Measurements from ENCODE around the gene JHY. TPM values are rescaled to one million over a fixed set of nuclear protein-coding genes. Genes with fewer than 3 reads are reported as not detected.
"Not testable (repeated sequence)": the region's sequence is repeated elsewhere in the genome, so short reads cannot be mapped to it uniquely, and the experiment has no call there.

Gene JHY
- total and polyA plus RNA-seq, 3 donors from 2014 or later, result 22.3 to 46.3 (median 32.7) TPM

- H3K27ac ChIP-seq, result no peak overlapping the region
- H3K4me1 ChIP-seq, result no peaks in the 10 kb centered on the region
- intact Hi-C loops (cut with DNase I; ENCODE audit: low total_unique reads), result loop anchor here (10.0 kb wide), 1 partner anchor 219 kb away; no protein-coding TSS in a partner anchor
These were observed 28.6 kb upstream of the JHY start for GRCh38 chr11:122853971-122854446.

GRCh38 chr11:122861631-122862030, 20.9 kb upstream of the JHY start:
- intact Hi-C loops (cut with DNase I; ENCODE audit: low total_unique reads), result loop anchor here (10.0 kb wide), 1 partner anchor 163 kb away; no protein-coding TSS in a partner anchor
- Histone ChIP-seq H3K27ac (no peak overlapping the region), H3K36me3 (ENCODE audit: low read depth, missing control alignments) (no peaks in the 10 kb centered on the region), H3K27me3 (no peaks in the 10 kb centered on the region), H3K4me3 (no peak overlapping the region), H3K4me1 (no peaks in the 10 kb centered on the region), H3K9me3 (no peaks in the 10 kb centered on the region)
- TF ChIP-seq CTCF (IDR thresholded peaks at IDR 0.05) (no peak), POLR2A (IDR thresholded peaks at IDR 0.05) (no peak)
- DNase-seq, result no peak
- 80 to 84% methylated on average over 3 of the region's 3 CpGs for WGBS, 2 donors

More at GRCh38 chr11:122853971-122854446, 28.6 kb upstream of the JHY start:
- TF ChIP-seq POLR2A (IDR thresholded peaks at IDR 0.05), result no peak
- peak; percentile 68 to 73 (median 72) for TF ChIP-seq CTCF (IDR thresholded peaks at IDR 0.05)
- Histone ChIP-seq H3K36me3 (ENCODE audit: low read depth, missing control alignments) (no peaks in the 10 kb centered on the region), H3K9me3 (no peaks in the 10 kb centered on the region), H3K4me3 (no peak overlapping the region), H3K27me3 (no peaks in the 10 kb centered on the region)
- peak; percentile 76 for DNase-seq
- WGBS, 2 donors, result 32 to 35% methylated on average over 3 of the region's 3 CpGs

- DNase-seq, result no peak
- Histone ChIP-seq H3K36me3 (ENCODE audit: low read depth, missing control alignments) (no peaks in the 10 kb centered on the region), H3K4me3 (no peak overlapping the region), H3K27ac (no peak overlapping the region), H3K27me3 (no peaks in the 10 kb centered on the region), H3K4me1 (no peaks in the 10 kb centered on the region), H3K9me3 (no peaks in the 10 kb centered on the region)
- WGBS, 2 donors, result 95 to 100% methylated on average over 1 of the region's 1 CpG
- intact Hi-C loops (cut with DNase I; ENCODE audit: low total_unique reads), result loop anchor here (10.0 kb wide), 1 partner anchor 163 kb away; no protein-coding TSS in a partner anchor
- TF ChIP-seq POLR2A (IDR thresholded peaks at IDR 0.05), result no peak
- no peak for TF ChIP-seq CTCF (IDR thresholded peaks at IDR 0.05)
These were observed 20.5 kb upstream of the JHY start for GRCh38 chr11:122862091-122862490.

GRCh38 chr11:122863154-122863553, 19.4 kb upstream of the JHY start:
- 84 to 88% methylated on average over 1 of the region's 1 CpG for WGBS, 2 donors
- not testable (repeated sequence) for H3K36me3 ChIP-seq (ENCODE audit: low read depth, missing control alignments); H3K4me3 ChIP-seq; H3K27me3 ChIP-seq; H3K27ac ChIP-seq; H3K9me3 ChIP-seq; H3K4me1 ChIP-seq; DNase-seq
- intact Hi-C loops (cut with DNase I; ENCODE audit: low total_unique reads), result loop anchor here (10.0 kb wide), 1 partner anchor 162 kb away; no protein-coding TSS in a partner anchor

GRCh38 chr11:122863704-122864326, 18.7 kb upstream of the JHY start:
- TF ChIP-seq POLR2A (IDR thresholded peaks at IDR 0.05) (no peak), CTCF (IDR thresholded peaks at IDR 0.05) (peak; percentile 79 to 88 (median 81))
- whole genome bisulfite sequencing, 2 donors, result 26 to 37% methylated on average over 7 of the region's 7 CpGs
- DNase-seq, result peak; percentile 62
- Histone ChIP-seq H3K9me3 (no peaks in the 10 kb centered on the region), H3K27ac (no peak overlapping the region), H3K36me3 (ENCODE audit: low read depth, missing control alignments) (no peaks in the 10 kb centered on the region), H3K4me3 (no peak overlapping the region), H3K4me1 (no peaks in the 10 kb centered on the region), H3K27me3 (no peaks in the 10 kb centered on the region)
- intact Hi-C loops (cut with DNase I; ENCODE audit: low total_unique reads), result loop anchor here (10.0 kb wide), 1 partner anchor 161 kb away; no protein-coding TSS in a partner anchor

Data from testis (tissue), 3 donors.